Measurements from ENCODE around the gene CLPTM1L.
"Not testable (repeated sequence)": the region's sequence is repeated elsewhere in the genome, so short reads cannot be mapped to it uniquely, and the experiment has no call there.

DNA sequence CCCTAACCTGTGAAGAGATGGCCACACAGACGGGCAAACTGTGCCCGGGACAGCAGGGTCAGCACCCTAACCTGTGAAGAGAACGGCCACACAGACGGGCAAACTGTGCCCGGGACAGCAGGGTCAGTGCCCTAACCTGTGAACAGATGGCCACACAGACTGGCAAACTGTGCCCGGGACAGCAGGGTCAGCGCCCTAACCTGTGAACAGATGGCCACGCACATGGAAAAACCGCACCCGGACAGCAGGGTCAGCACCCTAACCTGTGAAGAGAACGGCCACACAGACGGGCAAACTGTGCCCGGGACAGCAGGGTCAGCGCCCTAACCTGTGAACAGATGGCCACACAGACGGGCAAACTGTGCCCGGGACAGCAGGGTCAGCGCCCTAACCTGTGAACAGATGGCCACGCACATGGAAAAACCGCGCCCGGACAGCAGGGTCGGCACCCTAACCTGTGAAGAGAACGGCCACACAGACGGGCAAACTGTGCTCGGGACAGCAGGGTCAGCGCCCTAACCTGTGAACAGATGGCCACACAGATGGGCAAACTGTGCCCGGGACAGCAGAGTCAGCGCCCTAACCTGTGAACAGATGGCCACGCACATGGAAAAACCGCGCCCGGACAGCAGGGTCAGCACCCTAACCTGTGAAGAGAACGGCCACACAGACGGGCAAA is 5.6 kb downstream of the CLPTM1L start:
- TF ChIP-seq, protein P1, sequence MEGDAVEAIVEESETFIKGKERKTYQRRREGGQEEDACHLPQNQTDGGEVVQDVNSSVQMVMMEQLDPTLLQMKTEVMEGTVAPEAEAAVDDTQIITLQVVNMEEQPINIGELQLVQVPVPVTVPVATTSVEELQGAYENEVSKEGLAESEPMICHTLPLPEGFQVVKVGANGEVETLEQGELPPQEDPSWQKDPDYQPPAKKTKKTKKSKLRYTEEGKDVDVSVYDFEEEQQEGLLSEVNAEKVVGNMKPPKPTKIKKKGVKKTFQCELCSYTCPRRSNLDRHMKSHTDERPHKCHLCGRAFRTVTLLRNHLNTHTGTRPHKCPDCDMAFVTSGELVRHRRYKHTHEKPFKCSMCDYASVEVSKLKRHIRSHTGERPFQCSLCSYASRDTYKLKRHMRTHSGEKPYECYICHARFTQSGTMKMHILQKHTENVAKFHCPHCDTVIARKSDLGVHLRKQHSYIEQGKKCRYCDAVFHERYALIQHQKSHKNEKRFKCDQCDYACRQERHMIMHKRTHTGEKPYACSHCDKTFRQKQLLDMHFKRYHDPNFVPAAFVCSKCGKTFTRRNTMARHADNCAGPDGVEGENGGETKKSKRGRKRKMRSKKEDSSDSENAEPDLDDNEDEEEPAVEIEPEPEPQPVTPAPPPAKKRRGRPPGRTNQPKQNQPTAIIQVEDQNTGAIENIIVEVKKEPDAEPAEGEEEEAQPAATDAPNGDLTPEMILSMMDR (tag by site-specific recombination; IDR thresholded peaks at IDR 0.05), result not testable (repeated sequence)
- not testable (repeated sequence) for TF ChIP-seq ZNF510 (tag by site-specific recombination; IDR thresholded peaks at IDR 0.05; ENCODE audit: insufficient replicate concordance); ZBTB21 (tag by site-specific recombination; IDR thresholded peaks at IDR 0.05); ZNF24 (tag by site-specific recombination; IDR thresholded peaks at IDR 0.05); ZBTB1 (tag by site-specific recombination; IDR thresholded peaks at IDR 0.05); ZNF335 (tag by site-specific recombination; conservative IDR thresholded peaks at IDR 0.05)

All from HEK293 (cell line).